GM12878 (cell line): Measurements from ENCODE around the gene CLCN7. TPM values are rescaled to one million over a fixed set of nuclear protein-coding genes. Genes with fewer than 3 reads are reported as not detected.

ENCODE experiments used
- ATAC-seq: fragments of 200-7000 bp; cut with Tn5 transposase; 3 replicates; pipeline ENCODE4 v1.9.1; 2020; ENCODE audit warnings: mild to moderate bottlenecking, moderate library complexity
- BruUV-seq: library from RNA; stranded (reverse); fragments of 400-500 nt; replicated peaks from 2 replicates; lab custom pipeline; 2021; lab: Mats Ljungman, UMichigan
- CTCF ChIA-PET: fragments of 300-600 bp; sonication (Branson Sonifier 250); formaldehyde crosslinking; extraction: SDS; loops from one replicate; lab custom pipeline; 2021; ENCODE audit warnings: inconsistent platforms; lab: Yijun Ruan, JAX
- POLR2A ChIA-PET: fragments of 350-600 bp; formaldehyde crosslinking; extraction: SDS; loops from one replicate; lab custom pipeline; 2021; ENCODE audit warnings: inconsistent platforms; lab: Charles Lee
- RAD21 ChIA-PET: fragments of 300-600 bp; sonication (Branson Sonifier 250); formaldehyde crosslinking; loops from one replicate; lab custom pipeline; 2023; ENCODE audit warnings: antibody characterized with exemption; ENCODE audit not compliant: unreplicated experiment; lab: Charles Lee
- SMC1A ChIA-PET: fragments of 300-600 bp; sonication (Branson Sonifier 250); formaldehyde crosslinking; loops from one replicate; lab custom pipeline; 2023; ENCODE audit not compliant: unreplicated experiment, uncharacterized antibody; lab: Charles Lee
- DNase-seq: peaks from one replicate; pipeline ENCODE4 v3.0.0-alpha.2; 2011; ENCODE audit warnings: low read depth, low spot score
- FAIRE-seq: peaks from 3 replicates; lab custom pipeline; 2011; peaks lifted over from hg19 to GRCh38; lab: Jason Lieb, UNC
- H2AFZ ChIP-seq: 2 replicates; pipeline ENCODE4 v1.6.0; 2011; ENCODE audit warnings: low read depth, low read length, control low read depth; ENCODE audit not compliant: control insufficient read depth
- H3K27ac ChIP-seq: 2 replicates; pipeline ENCODE4 v1.5.1; 2011; ENCODE audit warnings: control low read depth; ENCODE audit not compliant: control insufficient read depth, insufficient read depth
- H3K27me3 ChIP-seq, 2 experiments: replicated peaks in 1 of 2; 2 replicates each; pipeline versions ENCODE4 v1.6.0 to v1.6.1; 2011; ENCODE audit warnings: low read length in 1 of 2; ENCODE audit not compliant: control insufficient read depth in 2 of 2, insufficient read depth in 2 of 2
- H3K36me3 ChIP-seq, 2 experiments: 2 replicates each; pipeline ENCODE4 v1.5.1; 2011; ENCODE audit warnings: low read length in 1 of 2; ENCODE audit not compliant: control insufficient read depth in 2 of 2, insufficient read depth in 2 of 2
- H3K4me1 ChIP-seq: 2 replicates; pipeline ENCODE4 v1.6.1; 2011; ENCODE audit warnings: mild to moderate bottlenecking, low read length, moderate library complexity, mixed read lengths; ENCODE audit not compliant: control insufficient read depth, insufficient read depth
- H3K4me2 ChIP-seq: 2 replicates; pipeline ENCODE4 v1.6.0; 2011; ENCODE audit warnings: control low read depth; ENCODE audit not compliant: control insufficient read depth, insufficient read depth
- H3K4me3 ChIP-seq: fragments of 200-600 bp; sonication (generic); 2 replicates; pipeline ENCODE4 v1.5.1; 2016
- H3K79me2 ChIP-seq: 2 replicates; pipeline ENCODE4 v1.6.0; 2011; ENCODE audit warnings: low read length; ENCODE audit not compliant: control insufficient read depth, insufficient read depth
- H3K9ac ChIP-seq: 2 replicates; pipeline ENCODE4 v1.8.0; 2011; ENCODE audit warnings: low read length, control low read depth, mixed read lengths; ENCODE audit not compliant: control insufficient read depth, insufficient read depth
- H3K9me3 ChIP-seq: replicated peaks from 3 replicates; pipeline ENCODE4 v1.5.1; 2011; ENCODE audit warnings: mild to moderate bottlenecking, low read length; ENCODE audit not compliant: control insufficient read depth, insufficient read depth
- H4K20me1 ChIP-seq: 2 replicates; pipeline ENCODE4 v1.6.0; 2011; ENCODE audit not compliant: control insufficient read depth, insufficient read depth
- CEBPB ChIP-seq, 2 experiments: fragments of 150-350 bp in 1 of 2; IDR thresholded peaks; 2 replicates each; pipeline ENCODE4 v1.6.1; 2012 to 2014; ENCODE audit warnings: low read depth in 2 of 2, low read length in 2 of 2, borderline replicate concordance in 1 of 2, inconsistent platforms in 1 of 2
- DPF2 ChIP-seq: fragments of 450-650 bp; IDR thresholded peaks from 2 replicates; pipeline ENCODE4 v1.6.1; 2017; ENCODE audit warnings: mild to moderate bottlenecking
- MYC ChIP-seq: IDR thresholded peaks from 2 replicates; pipeline ENCODE4 v1.6.1; 2011; ENCODE audit warnings: mild to moderate bottlenecking, low read length, moderate library complexity, inconsistent platforms; ENCODE audit not compliant: insufficient read depth, insufficient replicate concordance, insufficient read length, severe bottlenecking
- RAD21 ChIP-seq: IDR thresholded peaks from 2 replicates; pipeline ENCODE4 v1.6.1; 2011; ENCODE audit warnings: mild to moderate bottlenecking, low read depth, low read length, moderate library complexity; ENCODE audit not compliant: insufficient read depth
- STAT1 ChIP-seq: fragments of 450-650 bp; conservative IDR thresholded peaks from 2 replicates; pipeline ENCODE4 v1.6.1; 2014; ENCODE audit warnings: antibody characterized with exemption, mild to moderate bottlenecking
- TAF1 ChIP-seq: IDR thresholded peaks from 2 replicates; pipeline ENCODE4 v1.6.1; 2011; ENCODE audit warnings: mild to moderate bottlenecking, low read depth, low read length, borderline replicate concordance
- TCF7 ChIP-seq: IDR thresholded peaks from 2 replicates; pipeline ENCODE4 v1.6.1; 2014; ENCODE audit warnings: antibody characterized with exemption, borderline replicate concordance
- ZNF384 ChIP-seq: IDR thresholded peaks from 2 replicates; pipeline ENCODE4 v1.6.1; 2012; ENCODE audit warnings: low read depth, mild to moderate bottlenecking, low read length, improper control_type of control experiment, borderline replicate concordance
- WGBS: methylation state at CpG from one replicate; pipeline ENCODE4 v1.1.6; 2016; ENCODE audit warnings: low lambda C conversion rate; ENCODE audit not compliant: insufficient replicate concordance, insufficient coverage; ENCODE audit errors: missing lambda C conversion rate; 5-methylcytosine and 5-hydroxymethylcytosine counted together
- in situ Hi-C: fragments of 300-500 bp; cut with MboI; formaldehyde crosslinking; loops from 9 replicates; pipeline ENCODE4 v1.14.3; 2018; ENCODE audit warnings: mixed read lengths
- intact Hi-C: fragments of 100-400 bp; cut with micrococcal nuclease; formaldehyde crosslinking; loops from one replicate; pipeline ENCODE4 v1.14.2; 2022; ENCODE audit not compliant: unreplicated experiment
- polyA plus RNA-seq, 11 experiments: library from polyadenylated mRNA; depleted of rRNA in 4 of 11; unstranded in 6 of 11; stranded (reverse) in 5 of 11; fragments of >200 nt; fragmentation: Nextera tagmentation in 4 of 11; fragmentation: Illumina TruSeq in 1 of 11; extraction: Ambion mirVana in 4 of 11; extraction: Trizol in 1 of 11; gene quantifications; 1 replicate in 1 of 11; 2 replicates in 10 of 11; pipeline versions ENCODE4 v1.2.1 to v1.2.3, GENCODE V29; 2011 to 2016; ENCODE audit warnings: inconsistent platforms in 2 of 11, missing spikeins in 2 of 11, low read depth in 1 of 11
- total RNA-seq, 4 experiments: library from RNA; depleted of rRNA in 3 of 4; stranded (reverse); fragments of >200 nt in 3 of 4; fragmentation: Illumina TruSeq in 1 of 4; extraction: Trizol in 1 of 4; gene quantifications; 2 replicates each; pipeline versions ENCODE4 v1.2.1 to v1.2.3, GENCODE V29; 2013 to 2021

Gene CLCN7
- total and polyA plus RNA-seq, 10 of the 15 experiments (the other 5 are each of a cell fraction or from before 2014, with no cell fraction given): 0.04 to 62.5 (median 19.9) TPM

DNA sequence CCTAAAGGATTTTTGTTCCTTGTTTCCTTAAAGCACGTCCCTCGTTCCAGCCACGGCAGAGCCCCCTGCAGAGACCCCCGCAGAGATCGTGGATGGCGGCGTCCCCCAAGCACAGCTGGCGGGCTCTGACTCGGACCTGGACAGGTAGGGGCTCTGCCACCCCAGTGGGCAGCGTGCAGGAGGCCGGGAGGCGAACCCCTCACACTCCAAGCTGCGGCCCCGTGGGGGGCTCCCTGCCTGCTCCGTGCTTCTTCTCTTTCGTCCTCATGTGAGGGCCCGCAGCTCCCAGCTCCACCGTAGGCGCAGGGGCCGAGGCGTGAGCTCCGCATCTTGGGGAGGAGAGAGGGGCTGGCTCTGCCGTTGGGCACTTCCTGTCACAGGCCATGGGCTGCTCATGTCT lies 26.8 kb upstream of the CLCN7 start:
- H3K27me3 ChIP-seq: no peaks in the 10 kb centered on the region
- H3K4me1 ChIP-seq: no peaks in the 10 kb centered on the region
- ChIA-PET SMC1A (no interaction called here), CTCF (no interaction called here), POLR2A (no interaction called here), RAD21 (no interaction called here)
- FAIRE-seq (no peak), DNase-seq (no peak), ATAC-seq (no peak)
- H3K79me2 ChIP-seq: no peaks in the 10 kb centered on the region
- no peak overlapping the region for H3K4me2 ChIP-seq
- no peak overlapping the region for H3K4me3 ChIP-seq
- TF ChIP-seq RAD21: no peak
- TF ChIP-seq TCF7: no peak
- TF ChIP-seq TAF1: no peak
- TF ChIP-seq DPF2: no peak
- TF ChIP-seq MYC: no peak
- no peak for TF ChIP-seq CEBPB (IDR thresholded peaks at IDR 0.05; ENCODE audit: borderline replicate concordance in 1 of 2, low read depth in 2 of 2, low read length in 2 of 2)
- TF ChIP-seq STAT1: no peak
- no peak for TF ChIP-seq ZNF384
- H3K9me3 ChIP-seq: no peaks in the 10 kb centered on the region
- no peaks in the 10 kb centered on the region for H4K20me1 ChIP-seq
- intact Hi-C loops: no loop called here
- peaks cover 7 to 13% of the 10 kb centered on the region in 2 experiments; a peak in 3 of 4 replicates for H3K36me3 ChIP-seq
- in situ Hi-C loops: no loop called here
- no peak overlapping the region for H3K27ac ChIP-seq
- WGBS: 98% methylated on average over 21 of the region's 23 CpGs
- no TSS peak for BruUV-seq
- no peak overlapping the region for H2AFZ ChIP-seq
- H3K9ac ChIP-seq: no peak overlapping the region
